ENCODE measurements around the gene ISG20. TPM values are rescaled to one million over a fixed set of nuclear protein-coding genes. Genes with fewer than 3 reads are reported as not detected.

Gene ISG20
- total RNA-seq, 1 donor from 2014 or later, result 0.65 TPM

GRCh38 chr15:88700716-88701115 is 61.9 kb downstream of the ISG20 start:
- H3K27me3 Mint-ChIP-seq (ENCODE audit: insufficient read depth, low read depth), result peaks cover 15% of the 10 kb centered on the region

GRCh38 chr15:88701561-88702095 is 62.8 kb downstream of the ISG20 start:
- Histone ChIP-seq H3K4me3 (no peak overlapping the region), H3K4me2 (no peak overlapping the region), H2AFZ (replicated peaks) (no peak overlapping the region), H4K20me1 (ENCODE audit: low read depth) (no peaks in the 10 kb centered on the region), H3K27ac (no peak overlapping the region), H3F3A (ENCODE audit: low read depth) (peaks cover 6% of the 10 kb centered on the region), H3K9me3 (ENCODE audit: low read depth) (no peaks in the 10 kb centered on the region), H3K79me2 (ENCODE audit: low read depth) (no peaks in the 10 kb centered on the region), H3K9ac (no peak overlapping the region), H3K4me1 (no peaks in the 10 kb centered on the region), H3K36me3 (no peaks in the 10 kb centered on the region), H3K27me3 (peaks cover 64% of the 10 kb centered on the region)
- H3K4me1 Mint-ChIP-seq, result peaks cover 8% of the 10 kb centered on the region
- no peaks in the 10 kb centered on the region for H3K9me3 Mint-ChIP-seq
- peak; percentile 53 for DNase-seq (ENCODE audit: low spot score)
- no peak overlapping the region for H3K27ac Mint-ChIP-seq
- H3K27me3 Mint-ChIP-seq (ENCODE audit: insufficient read depth, low read depth), result peaks cover 18% of the 10 kb centered on the region
- peak; percentile 70 for TF ChIP-seq CTCF (IDR thresholded peaks at IDR 0.05)
- no peak for TF ChIP-seq EZH2 (IDR thresholded peaks at IDR 0.05)
- TF ChIP-seq EZH2phosphoT487 (IDR thresholded peaks at IDR 0.05), result no peak
- no peaks in the 10 kb centered on the region for H3K36me3 Mint-ChIP-seq
- peak overlapping the region; percentile 6 for H3K4me3 Mint-ChIP-seq

More at GRCh38 chr15:88700716-88701115, 61.9 kb downstream of the ISG20 start:
- TF ChIP-seq CTCF (IDR thresholded peaks at IDR 0.05) (no peak), EZH2 (IDR thresholded peaks at IDR 0.05) (no peak), EZH2phosphoT487 (IDR thresholded peaks at IDR 0.05) (no peak)
- H4K20me1 ChIP-seq (ENCODE audit: low read depth), result no peaks in the 10 kb centered on the region
- no peak overlapping the region for H3K9ac ChIP-seq
- no peaks in the 10 kb centered on the region for H3K79me2 ChIP-seq (ENCODE audit: low read depth)
- H3K4me1 Mint-ChIP-seq, result peaks cover 5% of the 10 kb centered on the region
- H3K36me3 Mint-ChIP-seq, result no peaks in the 10 kb centered on the region
- no peak for DNase-seq (ENCODE audit: low spot score)
- peaks cover 2% of the 10 kb centered on the region for H3F3A ChIP-seq (ENCODE audit: low read depth)
- no peaks in the 10 kb centered on the region for H3K9me3 Mint-ChIP-seq
- no peaks in the 10 kb centered on the region for H3K9me3 ChIP-seq (ENCODE audit: low read depth)
- H3K36me3 ChIP-seq, result no peaks in the 10 kb centered on the region
- no peak overlapping the region for H3K4me3 Mint-ChIP-seq
- no peak overlapping the region for H3K27ac ChIP-seq
- H3K27ac Mint-ChIP-seq, result no peak overlapping the region
- no peak overlapping the region for H3K4me2 ChIP-seq
- no peak overlapping the region for H2AFZ ChIP-seq (replicated peaks)
- peaks cover 55% of the 10 kb centered on the region for H3K27me3 ChIP-seq
- H3K4me1 ChIP-seq, result no peaks in the 10 kb centered on the region
- H3K4me3 ChIP-seq, result no peak overlapping the region

GRCh38 chr15:88702983-88703382 is 64.2 kb downstream of the ISG20 start:
- no peak overlapping the region for H3K9ac ChIP-seq
- no peaks in the 10 kb centered on the region for H4K20me1 ChIP-seq (ENCODE audit: low read depth)
- no peak for TF ChIP-seq EZH2phosphoT487 (IDR thresholded peaks at IDR 0.05)
- TF ChIP-seq EZH2 (IDR thresholded peaks at IDR 0.05), result no peak
- TF ChIP-seq CTCF (IDR thresholded peaks at IDR 0.05), result no peak
- H3K27ac ChIP-seq, result no peak overlapping the region
- no peak overlapping the region for H2AFZ ChIP-seq (replicated peaks)
- no peak overlapping the region for H3K27ac Mint-ChIP-seq
- peaks cover 18% of the 10 kb centered on the region for H3K27me3 Mint-ChIP-seq (ENCODE audit: insufficient read depth, low read depth)
- no peaks in the 10 kb centered on the region for H3K79me2 ChIP-seq (ENCODE audit: low read depth)
- H3K4me1 Mint-ChIP-seq, result peaks cover 8% of the 10 kb centered on the region
- peaks cover 73% of the 10 kb centered on the region for H3K27me3 ChIP-seq
- no peak for DNase-seq (ENCODE audit: low spot score)
- no peak overlapping the region for H3K4me3 Mint-ChIP-seq
- H3K36me3 Mint-ChIP-seq, result no peaks in the 10 kb centered on the region
- no peaks in the 10 kb centered on the region for H3K36me3 ChIP-seq
- H3K9me3 ChIP-seq (ENCODE audit: low read depth), result no peaks in the 10 kb centered on the region
- H3F3A ChIP-seq (ENCODE audit: low read depth), result peaks cover 6% of the 10 kb centered on the region
- no peak overlapping the region for H3K4me2 ChIP-seq
- H3K9me3 Mint-ChIP-seq, result no peaks in the 10 kb centered on the region
- no peaks in the 10 kb centered on the region for H3K4me1 ChIP-seq
- H3K4me3 ChIP-seq, result no peak overlapping the region
